Duodenal mucosa (tissue), 2 donors: Measurements from ENCODE around the gene PSMG4.

ENCODE experiments used
- H3K27ac ChIP-seq: one replicate; pipeline ENCODE4 v1.7.0; 2013; ENCODE audit warnings: low read depth, low read length
- H3K27me3 ChIP-seq, 2 donors: one replicate each; pipeline ENCODE4 v1.7.0; 2013; ENCODE audit warnings: low read length in 2 of 2, control low read depth in 1 of 2; ENCODE audit not compliant: insufficient read depth in 2 of 2, control insufficient read depth in 1 of 2
- H3K36me3 ChIP-seq, 2 donors: one replicate each; pipeline ENCODE4 v1.7.0; 2013; ENCODE audit warnings: low read length in 2 of 2, control low read depth in 1 of 2; ENCODE audit not compliant: insufficient read depth in 2 of 2, control insufficient read depth in 1 of 2
- H3K4me1 ChIP-seq, 2 donors: one replicate each; pipeline ENCODE4 v1.7.0; 2013; ENCODE audit warnings: low read length in 2 of 2, control low read depth in 1 of 2; ENCODE audit not compliant: insufficient read depth in 2 of 2, control insufficient read depth in 1 of 2
- H3K4me3 ChIP-seq, 2 donors: one replicate each; pipeline ENCODE4 v1.7.0; 2013; ENCODE audit warnings: low read length in 2 of 2, low read depth in 1 of 2
- H3K9ac ChIP-seq, 2 donors: one replicate each; pipeline ENCODE4 v1.7.0; 2013; ENCODE audit warnings: low read length in 2 of 2, low read depth in 1 of 2
- H3K9me3 ChIP-seq, 2 donors: one replicate each; pipeline ENCODE4 v1.7.0; 2013; ENCODE audit warnings: low read length in 2 of 2, control low read depth in 1 of 2; ENCODE audit not compliant: control insufficient read depth in 1 of 2

PSMG4 gene

DNA sequence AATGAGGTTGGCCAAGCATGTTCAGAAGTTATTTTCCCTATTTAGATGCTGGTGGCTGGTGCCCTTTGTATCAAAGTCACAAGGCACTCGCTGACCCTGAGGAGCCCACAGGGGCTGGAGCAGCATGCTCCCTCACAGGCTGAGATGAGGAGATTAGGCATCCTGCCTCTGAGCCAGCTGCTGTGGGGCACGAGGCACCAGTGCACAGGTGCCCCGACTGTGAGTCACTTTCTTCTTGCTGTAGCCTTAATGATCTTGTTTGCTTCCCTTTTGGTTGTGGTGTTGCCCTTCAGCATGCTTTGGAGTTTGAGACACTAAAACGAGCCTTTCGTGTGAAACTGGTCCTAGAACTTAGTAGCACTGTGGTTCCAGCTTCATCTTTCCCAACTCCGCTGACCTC lies 4.3 kb downstream of the PSMG4 start:
- Histone ChIP-seq H3K9me3 (no peaks in the 10 kb centered on the region), H3K27me3 (no peaks in the 10 kb centered on the region), H3K27ac (no peak overlapping the region), H3K4me3 (no peak overlapping the region), H3K9ac (no peak overlapping the region), H3K4me1 (peaks cover 6 to 30% of the 10 kb centered on the region in 2 donors), H3K36me3 (peaks cover 0 to 37% of the 10 kb centered on the region in 2 donors)

DNA sequence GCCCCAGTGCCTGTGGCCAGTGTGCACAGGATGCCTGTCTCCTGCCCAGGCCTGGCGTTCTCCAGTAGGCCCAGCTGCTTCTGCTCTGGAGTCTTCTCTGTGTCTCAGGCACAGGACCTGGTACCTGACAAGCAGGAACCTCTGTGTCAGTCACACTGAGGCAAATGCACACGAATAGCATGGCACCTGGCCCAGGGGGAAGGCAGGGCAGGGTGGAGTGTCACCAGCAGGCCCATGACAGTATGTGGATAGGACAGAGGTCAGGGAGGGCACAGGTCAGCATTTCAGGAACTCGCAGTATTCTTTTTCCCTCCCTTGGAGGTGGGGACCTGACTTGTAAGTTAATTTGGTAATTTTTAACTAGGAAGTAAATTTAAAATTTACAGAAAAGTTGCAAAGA lies 5.6 kb downstream of the PSMG4 start:
- Histone ChIP-seq H3K27ac (no peak overlapping the region), H3K9ac (no peak overlapping the region), H3K4me3 (no peak overlapping the region), H3K36me3 (peaks cover 0 to 49% of the 10 kb centered on the region in 2 donors), H3K9me3 (no peaks in the 10 kb centered on the region), H3K4me1 (peaks cover 6 to 25% of the 10 kb centered on the region in 2 donors), H3K27me3 (no peaks in the 10 kb centered on the region)

DNA sequence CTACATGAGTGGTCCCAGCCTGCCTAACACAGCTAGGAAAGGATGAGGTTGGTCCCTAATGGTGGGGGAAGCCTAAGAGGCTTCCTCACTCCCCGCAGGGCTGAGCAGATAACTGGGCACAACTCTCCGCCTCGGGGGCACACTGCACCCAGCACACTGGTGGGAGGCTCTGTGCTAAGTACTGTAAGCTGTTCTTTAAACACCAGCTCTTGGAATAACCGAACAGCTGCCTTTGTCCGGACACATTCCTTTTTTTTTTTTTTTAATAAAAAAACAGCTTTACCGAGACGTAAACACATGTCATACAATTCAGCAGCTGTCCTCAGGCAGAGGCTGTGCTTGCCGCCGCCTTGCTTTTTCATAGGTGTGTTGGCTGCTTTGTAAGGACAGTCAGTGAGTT lies 6.9 kb downstream of the PSMG4 start:
- Histone ChIP-seq H3K27me3 (no peaks in the 10 kb centered on the region), H3K36me3 (peaks cover 0 to 56% of the 10 kb centered on the region in 2 donors), H3K27ac (no peak overlapping the region), H3K9me3 (no peaks in the 10 kb centered on the region), H3K9ac (no peak overlapping the region), H3K4me1 (peaks cover 12 to 27% of the 10 kb centered on the region in 2 donors), H3K4me3 (no peak overlapping the region)

DNA sequence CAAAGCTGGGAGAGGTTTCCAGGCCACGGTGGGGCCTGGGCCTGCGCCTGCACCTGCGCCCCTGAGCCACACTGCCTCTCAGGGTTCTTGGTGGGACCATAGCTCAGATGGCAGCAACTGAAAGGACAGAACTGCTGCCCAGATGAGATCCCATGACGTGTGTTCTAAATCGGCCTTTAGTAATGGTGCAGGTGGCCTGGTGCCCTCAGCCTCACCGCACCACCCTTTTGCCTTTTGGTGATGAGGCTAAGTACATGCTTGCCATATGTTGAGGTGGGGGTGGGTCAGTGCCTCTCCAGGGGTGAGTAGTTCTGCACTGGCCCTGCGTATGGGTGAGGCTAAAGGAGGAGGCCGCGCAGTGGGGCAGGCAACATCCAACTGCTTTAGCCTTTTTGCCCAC lies 7.4 kb downstream of the PSMG4 start:
- no peaks in the 10 kb centered on the region for H3K9me3 ChIP-seq
- H3K36me3 ChIP-seq: peaks cover under 1 to 60% of the 10 kb centered on the region in 2 donors
- H3K4me3 ChIP-seq: no peak overlapping the region
- H3K9ac ChIP-seq: no peak overlapping the region
- no peaks in the 10 kb centered on the region for H3K27me3 ChIP-seq
- no peak overlapping the region for H3K27ac ChIP-seq
- H3K4me1 ChIP-seq: peaks cover 14 to 27% of the 10 kb centered on the region in 2 donors

DNA sequence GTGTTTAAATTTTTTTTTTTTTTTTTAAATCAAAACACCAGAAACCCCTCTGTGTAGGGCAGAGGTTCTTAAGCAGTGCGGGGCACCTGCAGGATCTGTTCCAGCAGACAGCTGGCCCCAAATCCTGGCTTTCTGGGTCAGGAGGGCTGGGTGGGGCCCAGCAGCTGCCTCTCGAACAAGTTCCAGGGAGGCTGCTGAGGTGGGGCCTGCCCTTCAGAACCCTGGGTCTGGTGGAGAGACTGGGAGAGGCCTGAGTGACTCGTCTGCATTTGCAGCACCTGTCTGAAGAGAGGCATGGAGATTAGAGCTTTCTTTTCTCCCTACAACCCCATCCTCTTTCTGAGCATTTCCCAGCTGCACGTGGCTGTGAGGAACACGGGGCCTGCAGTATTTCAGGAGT lies 8.4 kb downstream of the PSMG4 start:
- H3K9ac ChIP-seq: no peak overlapping the region
- no peak overlapping the region for H3K27ac ChIP-seq
- H3K27me3 ChIP-seq: no peaks in the 10 kb centered on the region
- H3K36me3 ChIP-seq: peaks cover 11 to 70% of the 10 kb centered on the region in 2 donors
- H3K4me1 ChIP-seq: peaks cover 17 to 28% of the 10 kb centered on the region in 2 donors
- H3K4me3 ChIP-seq: no peak overlapping the region
- no peaks in the 10 kb centered on the region for H3K9me3 ChIP-seq

DNA sequence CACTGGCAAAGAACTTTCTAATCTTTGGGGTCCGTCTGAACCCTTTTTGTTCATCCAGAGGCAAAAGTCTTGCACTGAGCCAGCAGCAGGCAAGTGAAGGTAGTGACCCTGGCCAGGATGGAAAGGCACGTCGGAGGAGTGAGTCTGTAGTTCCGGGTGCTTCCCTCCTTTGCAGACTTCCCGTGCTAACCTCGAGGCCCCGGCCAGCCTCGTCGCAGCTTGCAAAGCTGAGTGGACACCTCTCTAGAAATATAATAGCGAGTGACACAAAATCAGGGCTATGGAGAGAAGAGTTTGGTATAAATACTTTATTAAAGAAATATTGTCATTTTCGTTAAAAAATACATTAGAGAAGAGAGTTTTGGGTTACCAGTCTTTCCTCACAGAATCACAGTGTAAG lies 9.9 kb downstream of the PSMG4 start:
- Histone ChIP-seq H3K27me3 (no peaks in the 10 kb centered on the region), H3K36me3 (peaks cover 19 to 76% of the 10 kb centered on the region in 2 donors), H3K9ac (no peak overlapping the region), H3K9me3 (no peaks in the 10 kb centered on the region), H3K27ac (no peak overlapping the region), H3K4me1 (peaks cover 17 to 25% of the 10 kb centered on the region in 2 donors), H3K4me3 (no peak overlapping the region)

DNA sequence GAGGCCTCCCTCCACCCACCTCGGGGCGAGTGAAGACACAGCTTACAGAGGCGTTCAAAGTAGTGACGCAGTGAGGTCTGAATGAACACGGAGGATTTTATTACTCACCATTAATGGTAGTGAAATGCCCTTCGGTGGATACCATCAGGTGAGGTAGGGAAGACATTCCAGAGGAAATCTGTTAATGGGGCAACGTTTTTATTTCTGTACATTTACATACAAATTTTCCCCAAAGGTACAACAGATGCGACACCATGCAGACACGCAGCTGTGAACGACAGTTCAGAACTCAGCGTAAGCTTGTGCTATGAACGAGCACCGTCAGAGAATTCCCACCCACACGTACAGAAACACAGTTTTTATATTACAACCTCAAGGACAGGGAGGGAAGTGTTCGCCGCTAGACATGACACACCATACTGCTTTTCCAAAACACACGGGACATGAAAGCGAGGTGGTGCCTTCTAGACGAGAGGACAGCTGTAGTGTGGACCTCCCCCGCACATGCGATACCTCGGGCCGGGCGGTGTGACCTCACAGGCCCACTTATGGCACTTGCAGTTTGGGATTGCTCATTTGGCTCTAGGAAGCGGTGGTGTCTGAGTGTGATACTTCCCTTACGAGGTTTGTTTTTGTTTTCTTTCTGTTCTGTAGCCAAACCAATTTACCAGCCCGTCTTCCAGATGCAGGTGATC lies 10.7 kb downstream of the PSMG4 start:
- peaks cover 19 to 76% of the 10 kb centered on the region in 2 donors for H3K36me3 ChIP-seq
- H3K4me3 ChIP-seq: no peak overlapping the region
- H3K9ac ChIP-seq: no peak overlapping the region
- H3K9me3 ChIP-seq: no peaks in the 10 kb centered on the region
- H3K4me1 ChIP-seq: peaks cover 17 to 18% of the 10 kb centered on the region in 2 donors
- H3K27ac ChIP-seq: no peak overlapping the region
- no peaks in the 10 kb centered on the region for H3K27me3 ChIP-seq

DNA sequence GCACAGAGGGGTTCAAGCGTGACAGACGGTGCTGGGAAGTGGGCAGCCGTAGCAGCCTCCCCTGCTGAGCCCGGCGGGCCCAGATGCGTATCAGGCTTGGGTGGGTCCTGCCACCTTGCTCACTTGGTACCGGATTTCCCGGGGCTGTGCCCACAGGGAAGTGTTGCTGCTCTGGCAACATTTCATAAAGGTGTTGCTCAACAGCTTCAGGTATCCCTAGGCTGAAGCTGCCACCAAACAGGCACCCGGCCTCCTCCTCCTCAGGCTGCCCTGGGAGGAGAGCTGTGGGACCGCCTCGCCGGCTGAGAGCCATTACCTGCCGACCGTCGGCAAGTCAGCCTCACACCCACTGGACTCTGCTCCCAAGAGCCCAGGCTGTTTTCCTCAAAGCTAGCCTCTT lies 11.5 kb downstream of the PSMG4 start:
- Histone ChIP-seq H3K9ac (no peak overlapping the region), H3K4me1 (peaks cover 17% of the 10 kb centered on the region in 2 donors), H3K4me3 (no peak overlapping the region), H3K36me3 (peaks cover 19 to 69% of the 10 kb centered on the region in 2 donors), H3K27me3 (no peaks in the 10 kb centered on the region), H3K27ac (no peak overlapping the region), H3K9me3 (no peaks in the 10 kb centered on the region)

DNA sequence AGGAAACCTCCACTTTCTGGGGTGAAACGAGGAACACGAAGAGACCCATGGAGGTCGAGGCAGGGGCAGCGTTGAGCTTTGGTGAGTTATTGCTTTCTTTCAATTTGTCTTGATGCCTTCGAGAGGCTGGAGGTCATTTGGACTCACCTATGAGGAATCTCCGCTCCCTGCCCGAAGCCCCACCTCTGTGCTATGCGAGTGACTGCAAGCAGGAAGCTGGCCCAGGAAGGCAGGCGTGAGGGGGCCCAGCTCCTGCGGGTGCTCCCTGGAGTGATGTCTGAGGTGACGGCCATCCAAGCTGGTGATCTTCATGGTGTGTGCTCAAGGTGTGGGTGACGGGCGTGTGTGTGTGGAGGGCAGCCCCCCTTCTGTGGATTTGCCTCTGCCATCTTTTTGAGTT lies 13.0 kb downstream of the PSMG4 start:
- Histone ChIP-seq H3K4me3 (no peak overlapping the region), H3K4me1 (peaks cover 17% of the 10 kb centered on the region in 2 donors), H3K9me3 (no peaks in the 10 kb centered on the region), H3K27me3 (no peaks in the 10 kb centered on the region), H3K27ac (no peak overlapping the region), H3K36me3 (peaks cover 19 to 69% of the 10 kb centered on the region in 2 donors), H3K9ac (no peak overlapping the region)

DNA sequence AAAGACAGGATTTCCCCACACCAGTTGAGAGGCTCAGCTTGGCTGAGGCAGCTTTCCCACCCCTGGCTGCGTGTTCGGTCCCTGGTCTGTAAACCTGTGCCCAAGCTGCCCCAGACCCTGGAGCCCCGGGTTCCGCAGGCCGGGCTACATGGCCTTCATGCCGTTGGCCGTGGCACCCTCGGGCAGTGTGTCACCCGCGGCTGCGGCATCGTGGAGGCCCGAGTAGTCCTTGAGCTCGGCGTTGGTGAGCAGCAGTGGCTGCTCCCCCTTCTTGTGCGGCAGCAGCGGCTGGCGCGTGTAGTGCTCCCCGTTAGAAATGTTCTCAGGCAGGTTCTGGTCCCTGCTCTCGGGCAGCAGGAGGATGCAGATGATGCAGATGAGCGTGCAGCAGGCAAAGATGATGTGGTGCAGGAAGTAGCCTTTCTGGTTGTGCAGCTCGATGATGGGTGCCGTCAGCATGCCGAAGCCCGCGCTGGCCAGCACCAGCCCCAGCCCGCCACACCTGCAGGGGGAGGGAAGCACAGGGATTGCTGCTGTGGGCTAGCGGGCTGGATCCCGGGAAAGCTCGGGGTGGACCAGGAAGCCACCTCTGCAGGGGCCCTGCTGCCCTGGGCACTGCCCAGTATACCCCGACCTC lies 14.3 kb downstream of the PSMG4 start:
- H3K4me3 ChIP-seq: no peak overlapping the region
- no peaks in the 10 kb centered on the region for H3K9me3 ChIP-seq
- H3K27me3 ChIP-seq: no peaks in the 10 kb centered on the region
- peaks cover 25 to 71% of the 10 kb centered on the region in 2 donors for H3K36me3 ChIP-seq
- no peak overlapping the region for H3K27ac ChIP-seq
- H3K4me1 ChIP-seq: peaks cover 17% of the 10 kb centered on the region in 2 donors
- no peak overlapping the region for H3K9ac ChIP-seq
